GM21737 (cell line): Measurements from ENCODE around the gene NDE1.
"Not testable (repeated sequence)": the region's sequence is repeated elsewhere in the genome, so short reads cannot be mapped to it uniquely, and the experiment has no call there.

Source experiments
- ATAC-seq: cut with Tn5 transposase; IDR thresholded peaks from one replicate; pipeline ENCODE4 v1.9.1; 2021; ENCODE audit warnings: mild to moderate bottlenecking, moderate library complexity; ENCODE audit not compliant: unreplicated experiment

The NDE1 gene

DNA sequence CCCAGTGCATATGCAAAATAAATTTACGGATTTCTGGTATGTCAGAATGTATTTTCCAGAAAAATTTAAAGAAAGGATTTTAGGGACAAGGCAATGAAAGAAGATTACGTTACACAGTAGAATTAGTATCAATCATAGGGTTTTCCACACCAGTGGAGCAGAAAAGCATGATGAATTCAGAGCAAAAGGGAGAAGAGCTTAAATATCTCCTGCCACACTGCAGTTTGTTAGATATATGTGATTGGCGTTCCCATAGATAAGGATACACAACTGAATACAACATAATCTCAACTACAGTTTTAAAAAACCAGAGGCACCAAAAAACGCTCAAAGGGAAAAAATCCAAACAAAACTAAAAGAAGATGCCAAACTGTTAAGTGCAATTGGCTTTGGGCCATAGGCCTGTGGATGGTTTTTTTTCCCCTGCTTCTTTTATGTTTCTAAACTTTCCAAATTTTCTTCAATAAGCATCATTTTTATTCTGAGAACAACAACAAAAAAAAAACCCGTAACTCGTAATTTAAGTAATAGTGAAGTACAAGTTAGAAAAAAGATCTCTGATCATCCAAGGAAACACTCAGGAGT is 29.3 kb upstream of the NDE1 start:
- no peak for ATAC-seq

DNA sequence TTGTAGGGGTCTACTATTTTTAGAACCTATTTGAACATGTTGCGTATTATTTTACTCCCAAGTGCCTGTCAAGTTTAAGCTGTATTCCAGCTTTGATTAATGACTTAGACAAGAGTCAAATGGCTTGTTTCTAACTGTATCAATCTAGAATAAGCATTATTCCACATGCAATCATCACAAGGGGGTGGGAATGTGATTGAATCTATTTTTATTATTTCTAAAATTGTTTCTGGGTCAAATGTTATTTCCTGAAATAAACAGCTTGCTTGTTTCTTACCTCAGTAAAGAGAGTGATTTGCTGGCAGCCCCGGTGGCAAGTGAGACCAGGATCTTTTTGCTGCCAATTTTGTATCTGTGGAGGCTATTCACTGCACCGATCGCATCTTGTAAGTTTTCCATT is 28.6 kb upstream of the NDE1 start:
- ATAC-seq = no peak

DNA sequence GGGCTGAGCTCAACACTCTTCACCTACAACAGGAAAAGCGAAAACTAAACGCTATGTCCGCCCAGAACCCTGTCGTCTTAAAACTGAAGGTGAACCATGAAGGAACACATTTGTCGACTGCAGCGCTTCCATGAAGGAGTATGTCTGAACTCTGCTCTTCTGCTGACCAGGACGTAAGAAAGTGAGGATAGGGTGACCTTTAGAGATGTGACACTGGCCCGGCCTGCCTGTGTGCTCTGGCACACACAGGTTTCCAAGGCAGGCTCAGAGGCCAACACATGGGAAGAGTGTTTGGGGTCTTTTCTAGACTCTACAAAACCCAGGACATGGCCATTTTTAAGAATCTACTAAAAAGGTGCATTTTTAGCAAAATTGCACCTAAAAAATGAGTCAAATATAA is 28.2 kb upstream of the NDE1 start:
- no peak for ATAC-seq

DNA sequence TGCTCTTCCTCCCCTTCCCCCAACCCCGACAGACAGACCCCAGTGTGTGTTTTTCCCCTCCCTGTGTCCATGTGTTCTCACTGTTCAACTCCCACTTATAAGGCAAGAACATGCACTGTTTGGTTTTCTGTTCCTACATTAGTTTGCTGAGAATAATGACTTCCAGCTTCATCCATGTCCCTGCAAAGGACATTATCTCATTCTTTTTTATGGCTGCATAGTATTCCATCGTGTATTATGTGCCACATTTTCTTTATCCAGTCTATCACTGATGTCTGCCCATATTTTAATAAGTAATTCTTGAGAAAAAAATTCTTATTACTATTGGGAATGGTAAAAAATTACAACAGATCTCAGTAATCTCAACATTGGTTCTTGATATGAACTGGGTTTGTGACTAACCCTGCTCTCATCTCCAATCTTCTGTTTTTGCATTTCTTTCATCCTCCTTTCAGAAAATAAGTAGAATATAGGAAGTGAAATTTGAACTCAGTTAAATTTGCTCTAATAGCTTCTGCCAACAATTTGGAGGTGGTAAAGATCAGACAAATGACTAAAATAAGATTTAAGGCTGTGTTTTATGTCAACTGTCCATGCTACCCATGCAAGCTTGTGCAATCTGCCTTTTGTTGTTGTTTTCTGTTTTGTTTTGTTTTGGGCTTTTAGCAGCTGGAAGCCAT is 18.2 kb upstream of the NDE1 start:
- ATAC-seq = no peak

DNA sequence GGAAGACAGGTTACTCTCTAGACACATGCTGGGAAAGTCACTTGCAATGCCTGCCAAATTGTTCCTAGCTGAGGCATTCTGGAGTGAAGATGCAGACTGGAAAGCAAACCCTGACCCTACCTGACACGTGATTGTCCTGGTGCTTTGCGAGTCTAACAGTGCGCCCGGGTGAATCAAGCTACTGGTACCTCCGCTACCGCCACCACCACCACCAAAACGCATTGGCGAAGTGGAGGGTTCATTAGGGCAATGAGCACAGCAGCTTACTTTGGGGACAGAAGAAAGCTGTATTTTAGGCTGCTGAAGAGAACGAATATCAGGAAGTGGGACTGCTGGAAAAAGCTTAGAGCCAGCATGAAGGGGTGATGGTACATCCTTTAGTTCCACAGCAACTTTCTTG is 14.1 kb upstream of the NDE1 start:
- no peak for ATAC-seq

DNA sequence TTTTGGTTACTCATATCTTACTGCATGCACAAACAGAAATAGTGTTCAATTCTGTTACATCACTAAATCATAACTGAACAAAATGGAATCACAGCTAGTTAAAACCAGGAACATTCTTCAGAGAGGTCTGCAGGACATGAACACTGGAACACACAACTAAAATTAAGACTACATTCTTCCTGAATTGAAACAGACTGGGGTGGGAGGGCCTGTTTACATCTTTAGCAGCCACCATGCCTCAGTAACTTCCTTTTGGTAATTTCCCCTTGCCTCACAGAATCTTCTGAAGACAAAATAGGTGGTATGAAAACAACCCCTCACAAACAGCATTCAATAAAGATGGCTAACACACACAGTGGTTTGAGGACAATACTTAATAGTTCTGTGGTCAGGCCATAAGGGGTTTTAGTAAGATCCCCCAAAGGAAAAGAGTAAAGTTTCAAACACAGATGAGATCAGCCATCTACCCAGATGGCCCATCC is 13.6 kb upstream of the NDE1 start:
- ATAC-seq = no peak

DNA sequence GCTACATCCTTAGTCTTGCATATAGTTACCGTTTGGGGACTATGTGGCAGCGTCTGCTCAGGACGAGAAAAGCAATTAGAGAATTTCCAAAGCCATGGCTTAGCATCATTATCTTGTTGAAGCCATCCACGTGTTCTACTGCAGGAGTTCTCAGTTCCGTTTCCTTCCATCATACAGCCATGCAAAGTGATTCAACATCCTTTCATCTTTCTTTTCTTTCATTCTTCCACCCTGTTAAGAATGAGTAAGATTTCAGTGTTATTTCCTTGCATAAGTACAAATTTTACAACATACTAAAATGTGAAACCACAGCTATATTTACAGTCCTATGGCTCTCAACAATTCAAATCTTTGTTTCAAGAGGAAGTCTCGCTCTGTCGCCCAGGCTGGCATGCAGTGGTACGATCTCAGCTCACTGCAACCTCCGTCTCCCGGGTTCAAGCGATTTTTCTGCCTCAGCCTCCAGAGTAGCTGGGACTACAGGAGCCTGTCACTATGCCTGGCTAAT is 10.9 kb upstream of the NDE1 start:
- ATAC-seq = no peak

DNA sequence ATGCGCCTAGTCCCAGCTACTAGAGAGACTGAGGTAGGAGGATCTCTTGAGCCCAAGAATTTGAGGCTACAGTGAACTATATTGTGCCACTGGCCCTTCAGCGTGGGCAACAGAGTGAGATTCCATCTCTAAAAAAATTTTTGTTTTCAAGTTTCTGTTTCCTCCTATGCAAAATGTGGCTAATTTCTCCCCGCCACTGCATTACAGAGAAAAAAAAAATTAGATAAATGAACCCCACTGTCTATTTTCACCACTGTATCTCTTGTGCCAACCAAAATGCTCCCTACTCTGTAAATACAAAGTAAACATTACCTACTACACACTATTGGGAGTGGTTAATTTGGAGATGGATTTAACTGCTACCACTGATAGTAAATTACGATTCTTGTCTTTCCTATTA is 9.1 kb upstream of the NDE1 start:
- no peak for ATAC-seq

DNA sequence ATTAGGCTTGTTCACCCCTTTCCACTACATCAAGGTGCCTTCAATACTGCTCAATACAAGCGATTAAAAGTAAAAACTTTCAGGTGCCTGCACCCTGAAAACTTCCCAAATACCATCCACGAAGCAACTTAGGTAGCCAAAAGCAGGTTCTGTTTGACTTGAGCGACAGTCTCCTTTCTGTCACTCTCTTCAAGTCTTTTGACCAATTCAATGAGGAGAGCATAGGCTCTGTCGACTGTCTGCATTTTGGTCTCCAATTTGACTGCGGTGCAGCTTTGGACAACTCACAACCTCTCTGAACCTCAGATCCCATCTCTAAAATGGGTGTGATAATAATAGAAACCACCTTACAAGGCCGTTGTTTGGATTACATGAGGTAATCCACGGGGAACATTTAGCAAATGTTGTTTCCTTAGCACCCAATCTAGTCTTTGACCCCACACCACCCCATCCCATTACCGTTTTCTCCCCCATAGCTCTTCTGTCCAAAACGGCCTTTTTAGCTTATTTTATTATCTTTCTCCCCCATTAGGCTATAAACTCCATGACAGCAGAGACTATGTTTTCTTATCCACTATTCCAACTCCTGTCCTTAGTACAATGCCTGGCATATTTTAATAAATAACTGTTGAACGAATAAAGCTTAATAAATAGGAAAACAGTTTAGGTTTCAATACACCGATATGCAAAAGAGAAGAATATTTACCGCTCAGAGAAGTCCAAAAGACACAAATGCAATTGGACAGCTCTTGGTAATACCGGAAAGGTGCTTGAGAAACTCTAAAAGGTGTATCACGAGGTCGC is 8.1 kb upstream of the NDE1 start:
- ATAC-seq = no peak

DNA sequence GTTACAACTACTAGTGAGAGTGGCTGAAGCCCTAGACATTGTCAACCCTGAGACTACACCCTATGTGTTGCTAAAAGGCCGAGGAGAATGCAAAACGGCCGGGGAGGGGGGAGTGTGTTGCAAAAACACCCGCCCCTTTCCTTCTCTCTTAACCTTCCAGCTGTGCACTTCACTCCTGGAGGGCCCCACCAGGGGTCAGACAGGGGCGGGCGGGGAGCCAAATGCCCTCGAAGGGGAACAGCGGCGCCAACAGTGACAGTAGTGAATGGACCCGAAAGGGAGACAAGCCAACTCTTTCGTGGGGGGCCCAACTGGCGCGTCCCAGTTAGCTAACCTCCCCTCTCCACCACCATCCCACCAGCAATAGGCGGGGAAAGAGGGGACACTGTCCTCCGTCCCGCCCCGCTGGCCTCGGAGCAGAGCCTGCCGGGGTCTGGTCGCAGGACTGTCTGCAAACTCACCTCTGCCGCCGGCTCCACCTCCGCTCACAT is 7.4 kb upstream of the NDE1 start:
- ATAC-seq = peak; percentile 61

DNA sequence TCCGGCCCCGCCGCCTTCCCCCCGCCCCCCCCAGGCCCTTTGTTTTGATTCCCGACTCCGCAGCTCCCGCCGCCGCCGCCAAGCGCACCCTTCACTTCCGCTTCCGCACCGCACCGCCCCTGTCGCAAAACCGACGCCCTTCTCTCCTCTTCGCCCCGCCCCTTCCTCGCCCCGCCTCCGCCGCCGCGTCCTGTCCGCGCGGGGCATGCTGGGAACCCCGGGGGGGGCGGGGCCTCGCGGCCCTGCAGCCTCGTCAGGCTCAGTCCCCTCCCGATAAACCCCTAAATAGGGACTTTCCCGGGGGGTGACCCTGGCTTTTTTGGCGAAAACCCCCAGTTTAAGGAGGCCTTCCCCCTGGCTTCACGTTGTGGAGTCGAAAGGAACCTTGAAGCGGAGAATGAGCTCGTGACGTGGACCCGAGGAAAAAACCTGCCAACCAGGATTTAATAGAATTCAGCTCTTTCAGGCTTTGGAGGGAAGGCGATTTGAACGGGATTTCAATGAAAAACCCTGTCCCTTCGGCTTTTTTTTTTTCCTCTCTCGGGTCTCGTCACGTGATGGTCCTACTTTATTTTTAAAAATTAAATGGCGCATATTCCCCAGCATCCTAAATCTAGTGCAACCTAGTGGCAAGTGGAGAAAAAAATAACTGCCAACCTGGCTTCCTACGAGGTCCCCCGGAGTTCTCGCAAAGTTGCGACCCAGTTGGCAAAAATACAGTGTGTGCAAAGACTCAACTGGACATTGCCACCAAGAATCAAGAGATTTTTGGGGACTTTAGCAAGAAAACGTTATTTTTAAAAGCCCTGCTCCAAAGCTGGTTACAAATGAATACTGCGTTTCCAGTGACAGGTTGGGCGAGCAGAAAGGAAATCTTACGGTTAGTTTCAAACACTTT is 6.7 kb upstream of the NDE1 start, which contains the start of gene MARF1:
TSS of gene MARF1 (minus strand) at position 107 of the 898 bp plus-strand sequence. CDS start 3,921 bp downstream, outside the sequence.
- peak; percentile 42 for ATAC-seq

DNA sequence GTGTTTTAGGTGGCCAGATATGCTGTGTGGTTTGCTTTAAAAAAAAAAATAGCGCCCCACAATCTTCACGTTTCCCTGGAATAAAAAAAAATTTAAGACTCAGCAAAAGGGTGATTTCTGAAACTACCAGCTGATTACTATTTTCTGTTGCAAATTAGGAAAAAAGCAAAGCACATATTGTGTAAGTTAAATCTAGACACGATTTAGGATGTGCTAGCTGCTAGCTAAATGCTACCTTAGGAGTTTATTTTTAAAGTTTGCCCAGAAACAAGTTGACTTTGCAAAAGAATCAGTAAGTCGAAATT is 6.1 kb upstream of the NDE1 start:
- ATAC-seq = no peak

DNA sequence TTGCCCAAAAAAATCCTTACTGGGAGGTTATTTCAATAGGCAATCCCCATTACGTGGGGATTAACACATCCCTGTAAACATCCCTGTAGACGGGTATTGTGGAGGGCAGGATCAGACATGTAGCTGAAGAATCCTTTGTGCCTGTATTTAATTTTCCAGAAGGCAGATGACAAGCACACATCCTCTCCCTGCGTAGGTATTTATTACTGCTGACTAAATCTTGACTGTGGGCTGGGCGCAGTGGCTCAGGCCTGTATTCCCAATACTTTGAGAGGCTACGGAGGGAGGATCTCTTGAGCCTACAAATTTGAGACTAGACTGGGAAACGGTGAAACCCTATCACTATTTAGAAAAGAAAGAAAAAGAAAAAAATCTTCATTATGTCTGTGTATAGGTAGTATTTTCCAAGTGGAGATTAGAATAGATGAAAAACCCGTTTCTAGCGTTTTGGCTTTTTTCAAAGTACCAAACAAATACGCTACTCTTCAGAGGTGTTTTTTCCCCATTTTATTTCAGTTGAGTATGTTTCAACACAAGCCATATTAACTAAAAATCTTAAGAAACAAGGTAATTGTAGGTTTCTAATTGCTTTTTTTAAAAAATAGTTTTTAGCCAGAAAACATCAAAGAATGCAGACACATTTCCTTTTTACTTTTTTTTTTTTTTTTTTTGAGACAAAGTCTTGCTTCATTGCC is 5.6 kb upstream of the NDE1 start:
- no peak for ATAC-seq

DNA sequence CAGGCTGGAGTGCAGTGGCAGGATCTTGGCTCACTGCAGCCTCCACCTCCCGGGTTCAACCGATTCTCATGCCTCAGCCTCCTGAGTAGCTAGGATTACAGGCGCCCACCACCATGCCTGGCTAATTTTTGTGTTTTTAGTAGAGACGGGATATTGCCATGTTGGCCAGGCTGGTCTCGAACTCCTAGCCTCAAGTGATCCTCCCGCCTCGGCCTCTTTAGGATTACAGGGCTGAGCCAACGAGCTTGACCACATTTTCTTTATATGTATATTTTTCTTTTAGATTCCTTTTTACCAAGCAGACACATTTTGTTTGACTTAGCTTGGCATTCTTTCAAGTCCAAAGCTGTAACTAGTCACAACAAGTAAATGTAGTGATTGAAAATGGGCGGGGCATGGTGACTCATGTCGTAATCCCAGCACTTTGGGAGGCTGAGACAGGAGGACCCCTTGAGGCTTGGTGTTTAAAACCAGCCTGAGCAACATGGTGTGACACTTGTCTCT is 5.0 kb upstream of the NDE1 start:
- ATAC-seq = not testable (repeated sequence)

DNA sequence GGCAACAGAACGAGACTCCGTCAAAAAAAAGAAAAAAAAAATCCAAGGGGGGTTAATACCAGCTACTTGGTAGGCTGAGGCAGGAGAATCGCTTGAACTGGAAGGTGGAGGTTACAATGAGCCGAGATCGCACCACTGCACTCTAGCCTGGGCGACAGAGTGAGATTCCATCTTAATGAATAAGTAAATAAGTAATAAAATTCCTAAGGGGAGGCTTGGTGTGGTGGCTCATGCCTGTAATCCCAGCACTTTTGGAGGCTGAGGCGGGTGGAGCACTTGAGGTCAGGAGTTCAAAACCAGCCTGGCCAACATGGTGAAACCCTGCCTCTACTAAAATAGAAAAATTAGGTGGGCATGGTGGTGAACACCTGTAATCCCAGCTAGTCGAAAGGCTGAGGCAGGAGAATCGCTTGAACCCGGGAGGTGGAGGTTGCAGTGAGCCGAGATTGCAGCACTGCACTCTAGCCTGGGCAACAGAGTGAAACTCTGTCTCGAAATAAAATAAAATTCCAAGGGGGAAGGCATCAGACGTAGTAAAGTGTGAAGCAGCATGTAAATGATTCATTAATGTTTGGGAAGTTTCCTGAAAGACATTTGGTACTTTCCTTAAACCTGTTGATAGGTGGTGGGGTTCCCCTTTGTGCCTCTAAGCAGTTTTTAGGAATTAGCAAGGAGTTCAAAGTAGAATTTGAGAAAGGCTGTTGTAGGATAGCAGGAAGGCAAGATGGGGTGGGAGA is 3.3 kb upstream of the NDE1 start:
- ATAC-seq = not testable (repeated sequence)

DNA sequence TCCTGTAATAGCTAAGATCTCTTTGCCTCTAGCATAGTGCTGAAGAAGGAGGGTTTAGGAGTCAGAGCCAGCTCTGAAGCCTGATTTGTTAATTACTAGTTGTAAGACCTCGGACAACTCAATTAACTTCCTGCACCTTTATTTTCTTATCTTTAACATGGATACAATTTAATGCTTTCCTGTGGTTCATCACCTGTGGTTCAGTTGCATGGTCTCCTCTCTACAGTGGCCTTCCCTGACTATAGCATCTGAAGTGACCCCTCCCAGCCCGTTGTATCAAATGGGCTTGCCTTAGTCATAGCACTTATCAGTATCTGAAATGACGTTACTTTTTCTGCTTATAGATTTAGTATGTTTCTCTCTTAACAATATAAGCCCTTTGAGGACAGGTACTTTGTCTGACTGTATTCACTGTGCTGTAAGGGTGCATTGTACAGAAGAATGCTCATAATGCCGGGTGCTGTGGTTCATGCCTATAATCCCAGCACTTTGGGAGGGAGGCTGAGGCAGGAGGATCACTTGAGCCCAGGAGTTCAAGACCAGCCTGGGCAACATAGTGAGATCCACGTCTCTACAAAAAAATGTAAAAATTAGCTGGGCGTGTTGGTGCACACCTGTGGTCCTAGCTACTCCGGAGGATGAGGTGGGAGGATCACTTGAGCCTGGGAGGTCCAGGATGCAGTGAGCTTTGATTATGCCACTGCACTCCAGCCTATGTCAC is 2.6 kb upstream of the NDE1 start:
- ATAC-seq = no peak

DNA sequence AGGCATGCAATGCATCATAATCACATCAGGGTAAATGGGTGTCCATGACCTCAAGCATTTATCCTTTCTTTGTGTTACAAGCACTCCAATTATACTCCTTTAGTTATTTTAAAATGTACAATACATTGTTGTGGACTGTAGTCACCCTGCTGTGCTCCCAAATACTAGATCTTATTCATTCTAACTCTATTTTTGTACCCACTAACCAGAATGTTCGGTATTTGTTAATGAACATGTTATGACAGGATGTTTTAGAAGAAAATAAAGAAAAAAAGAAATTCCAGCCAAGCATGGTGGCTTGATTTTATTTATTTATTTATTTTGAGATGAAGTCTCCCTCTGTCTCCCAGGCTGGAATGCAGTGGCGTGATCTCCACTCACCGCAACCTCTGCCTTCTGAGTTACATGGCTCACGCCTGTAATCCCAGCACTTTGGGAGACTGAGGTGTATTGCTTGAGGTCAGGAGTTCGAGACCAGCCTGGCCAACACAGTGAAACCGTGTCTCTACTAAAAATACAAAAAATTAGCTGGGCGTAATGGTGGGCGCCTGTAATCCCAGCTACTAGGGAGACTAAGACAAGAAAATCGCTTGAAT is 1.8 kb upstream of the NDE1 start:
- no peak for ATAC-seq

DNA sequence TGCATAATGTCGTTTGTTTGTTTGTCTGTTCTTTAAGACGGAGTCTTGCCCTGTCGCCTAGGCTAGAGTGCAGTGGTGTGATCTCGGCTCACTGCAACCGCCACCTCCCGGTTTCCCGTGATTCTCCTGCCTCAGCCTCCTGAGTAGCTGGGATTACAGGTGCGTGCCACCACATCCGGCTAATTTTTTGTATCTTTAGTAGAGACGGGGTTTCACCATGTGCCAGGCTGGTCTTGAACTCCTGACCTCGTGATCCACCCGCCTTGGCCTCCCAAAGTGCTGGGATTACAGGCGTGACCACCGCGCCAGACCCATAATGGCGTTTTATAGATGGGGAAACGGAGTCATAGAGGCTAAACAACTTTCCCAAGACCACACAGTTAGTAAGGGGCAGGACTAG is 734 bp upstream of the NDE1 start:
- ATAC-seq = not testable (repeated sequence)
